Ecto neural progenitor cell (in vitro differentiated cells): Measurements from ENCODE around the gene MDM4.
A peak's percentile ranks its signal among the peaks of the same experiment; 100 is the strongest.

Experiments used
- DNase-seq: peaks from one replicate; pipeline ENCODE4 v3.0.0-alpha.2; 2018; ENCODE audit warnings: low spot score

The MDM4 gene

DNA sequence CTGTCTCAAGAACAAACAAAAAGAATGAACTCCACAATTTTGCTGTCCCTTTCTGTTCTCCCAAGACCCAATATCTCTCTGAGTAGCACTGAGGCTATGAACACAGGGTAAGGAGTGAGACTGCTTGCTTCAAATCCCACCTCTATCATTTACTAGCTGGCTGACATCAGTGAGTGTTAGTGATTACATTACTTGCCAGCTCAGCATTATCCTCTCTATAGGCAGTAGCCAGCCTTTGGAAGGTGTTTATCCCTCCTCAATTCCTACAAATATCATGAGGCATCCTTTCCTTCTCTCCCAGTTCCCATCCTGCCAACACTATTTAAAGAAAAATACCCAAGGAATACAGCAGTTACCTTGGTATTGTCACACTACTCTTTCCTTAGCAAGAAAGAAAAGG is 24.6 kb upstream of the MDM4 start:
- DNase-seq = no peak

DNA sequence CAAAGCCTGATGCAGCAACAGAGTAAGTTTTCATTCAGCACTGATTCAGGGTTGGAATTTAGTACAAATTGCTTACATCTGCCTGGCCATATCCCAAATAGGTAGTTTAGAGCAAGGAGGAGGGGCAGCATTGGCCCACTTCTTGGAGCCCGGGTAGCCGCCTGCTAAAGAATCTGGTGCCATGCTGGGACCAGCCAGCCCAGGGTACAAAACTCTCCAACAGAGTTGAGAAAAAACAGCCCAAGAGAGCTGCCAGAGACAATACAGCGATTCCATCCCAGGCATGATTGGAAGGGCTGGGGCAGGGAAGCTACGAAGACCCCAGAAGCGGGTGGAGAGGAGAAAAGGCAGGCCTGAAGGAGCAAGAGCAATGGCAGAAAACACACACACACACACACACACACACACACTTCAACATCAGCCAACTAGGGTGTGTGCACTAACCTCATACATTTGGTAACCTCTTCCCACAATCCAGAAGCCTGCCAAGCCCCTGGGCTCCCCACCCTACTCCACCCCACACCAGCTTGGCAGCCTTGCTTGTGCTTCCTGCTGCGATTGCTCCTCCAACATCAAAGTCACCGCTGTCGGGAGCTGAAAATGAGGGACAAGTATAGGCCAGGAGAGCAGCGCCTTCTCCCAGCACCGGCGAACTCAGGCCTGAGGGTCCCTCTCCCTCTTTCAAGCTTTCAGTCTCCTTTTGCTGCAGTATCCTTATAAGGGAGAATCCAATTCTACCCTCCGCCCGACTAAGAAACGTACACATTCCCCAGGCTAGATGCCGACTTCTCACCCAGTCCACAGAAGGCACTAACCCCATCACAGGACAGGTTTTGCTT is 22.8 kb upstream of the MDM4 start:
- peak; percentile 65 for DNase-seq

DNA sequence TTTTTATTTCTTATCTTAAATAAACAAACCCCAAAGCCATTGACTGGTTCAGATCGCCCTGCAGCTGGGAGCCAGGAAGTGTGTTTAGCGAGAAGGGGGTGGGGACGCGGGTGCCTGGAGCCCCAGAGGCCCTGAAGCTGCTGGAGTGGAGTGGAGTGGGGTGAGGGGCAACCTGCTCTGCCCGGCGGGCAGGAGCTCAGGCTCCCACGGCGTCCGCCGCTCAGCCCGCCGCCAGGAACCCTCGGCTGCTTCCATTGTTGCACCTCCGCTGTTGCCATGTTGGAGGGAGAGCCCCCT is 22.3 kb upstream of the MDM4 start:
- peak; percentile 75 for DNase-seq

DNA sequence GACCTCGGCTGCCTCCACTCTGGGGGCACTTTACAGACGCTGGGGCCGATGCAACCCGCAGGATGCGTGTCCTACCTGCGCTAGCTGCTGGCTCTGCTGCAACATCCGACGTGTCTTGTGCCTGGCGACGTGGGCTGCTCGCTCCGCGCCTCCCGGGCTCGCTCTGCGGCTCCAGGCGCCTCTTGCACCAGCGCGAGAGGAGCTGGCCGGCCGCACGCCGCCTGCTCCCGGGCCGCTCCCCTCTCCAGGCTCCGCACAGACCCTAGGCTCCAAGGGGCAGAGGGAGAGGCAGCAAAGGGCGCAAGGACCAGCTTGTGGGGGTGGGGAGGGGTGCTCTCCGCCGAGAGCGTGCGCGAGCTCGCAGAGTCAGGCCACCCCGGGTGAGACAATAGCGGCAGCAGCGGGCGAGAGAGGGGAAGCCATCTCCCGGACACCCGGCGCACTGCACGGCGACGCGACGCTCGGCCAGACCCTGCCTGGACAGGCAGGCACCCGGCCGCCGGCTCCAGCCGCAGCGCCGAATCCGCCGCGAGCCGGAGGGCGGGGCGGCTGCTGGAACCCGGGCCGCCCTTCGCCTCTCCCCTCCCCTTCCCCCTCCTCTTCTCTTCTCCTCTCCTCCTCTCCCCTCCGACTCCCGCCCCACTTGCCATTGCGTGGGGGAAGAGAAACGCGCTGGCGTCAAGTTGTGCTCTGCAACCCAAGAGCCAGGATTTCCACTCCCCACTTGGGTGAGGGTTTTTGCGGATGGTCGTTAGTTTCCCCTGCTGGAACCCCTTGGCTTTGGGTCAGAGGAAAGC is 21.7 kb upstream of the MDM4 start, which contains the start of gene PIK3C2B:
TSS of gene PIK3C2B (minus strand) at position 525 of the 797 bp plus-strand sequence. CDS start 25,003 bp downstream, outside the sequence.
- DNase-seq = peak; percentile 91

DNA sequence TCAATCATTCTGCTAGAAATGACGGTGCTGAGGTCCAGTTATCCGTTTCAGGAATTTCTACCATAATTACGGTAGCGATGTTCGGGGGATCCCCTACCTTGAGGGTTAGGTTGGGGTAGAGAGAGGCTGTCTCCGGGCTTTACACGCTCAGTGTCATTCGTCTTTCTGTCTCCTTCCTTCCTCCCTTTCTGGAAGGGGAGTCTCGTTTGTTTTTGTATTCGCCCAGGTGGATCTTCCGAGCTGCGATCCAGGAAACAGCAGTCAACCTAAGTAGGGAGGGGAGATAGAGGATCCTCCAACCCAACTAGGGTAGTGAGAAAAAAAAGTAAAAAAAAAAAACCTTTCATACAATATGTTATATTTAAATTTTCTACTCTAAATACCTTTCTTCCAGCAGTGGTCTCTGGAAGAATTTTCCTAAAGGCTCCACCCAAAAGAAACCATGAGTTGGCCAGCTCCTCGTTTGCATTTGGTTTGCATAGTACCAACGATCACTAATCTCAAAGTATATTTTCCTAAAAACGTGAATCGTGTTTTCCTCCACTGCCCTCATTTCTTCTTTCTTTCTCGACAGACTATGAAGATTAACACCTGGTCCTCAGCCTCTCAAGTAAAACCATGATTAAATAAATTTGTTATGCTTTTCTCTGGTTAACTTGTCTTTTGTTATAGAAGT is 21.0 kb upstream of the MDM4 start:
- DNase-seq = no peak

DNA sequence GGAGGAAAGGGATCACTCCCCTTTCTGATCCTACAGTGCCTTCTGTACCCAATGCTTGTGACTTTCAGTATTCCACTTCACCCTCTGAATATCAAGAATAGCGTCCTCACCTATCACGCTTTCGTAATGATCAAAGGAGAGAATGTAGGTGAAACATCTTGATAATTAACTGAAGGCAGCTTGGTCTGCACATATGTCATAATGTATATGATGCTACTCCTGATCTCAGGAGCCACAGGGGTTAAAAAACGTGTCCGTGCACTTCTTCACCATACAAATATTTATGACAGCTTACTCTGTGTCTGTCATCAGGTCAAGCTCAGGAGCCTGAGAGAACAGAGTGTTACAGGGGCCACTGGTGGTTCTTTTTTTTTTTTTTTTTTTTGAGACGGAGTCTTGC is 20.4 kb upstream of the MDM4 start:
- DNase-seq = no peak

DNA sequence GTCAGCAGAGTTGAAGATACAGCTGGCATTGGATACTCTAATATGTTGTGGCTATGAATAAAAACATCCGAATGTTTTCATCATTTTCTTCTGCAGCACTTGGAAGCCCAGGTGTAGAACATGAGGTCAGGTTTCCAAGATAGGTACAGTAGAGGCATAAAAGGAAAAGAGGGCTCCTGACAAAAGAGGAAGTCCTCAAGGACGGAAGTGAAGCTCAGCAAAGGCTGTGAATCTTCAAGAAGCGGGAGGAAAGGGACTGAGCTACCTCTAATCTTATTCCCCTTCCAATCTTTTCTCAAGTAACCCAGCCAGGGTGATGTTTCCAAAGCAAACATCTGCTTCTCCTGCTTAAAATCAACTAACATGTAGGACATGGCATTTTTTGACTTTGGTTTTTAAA is 17.2 kb upstream of the MDM4 start:
- no peak for DNase-seq

DNA sequence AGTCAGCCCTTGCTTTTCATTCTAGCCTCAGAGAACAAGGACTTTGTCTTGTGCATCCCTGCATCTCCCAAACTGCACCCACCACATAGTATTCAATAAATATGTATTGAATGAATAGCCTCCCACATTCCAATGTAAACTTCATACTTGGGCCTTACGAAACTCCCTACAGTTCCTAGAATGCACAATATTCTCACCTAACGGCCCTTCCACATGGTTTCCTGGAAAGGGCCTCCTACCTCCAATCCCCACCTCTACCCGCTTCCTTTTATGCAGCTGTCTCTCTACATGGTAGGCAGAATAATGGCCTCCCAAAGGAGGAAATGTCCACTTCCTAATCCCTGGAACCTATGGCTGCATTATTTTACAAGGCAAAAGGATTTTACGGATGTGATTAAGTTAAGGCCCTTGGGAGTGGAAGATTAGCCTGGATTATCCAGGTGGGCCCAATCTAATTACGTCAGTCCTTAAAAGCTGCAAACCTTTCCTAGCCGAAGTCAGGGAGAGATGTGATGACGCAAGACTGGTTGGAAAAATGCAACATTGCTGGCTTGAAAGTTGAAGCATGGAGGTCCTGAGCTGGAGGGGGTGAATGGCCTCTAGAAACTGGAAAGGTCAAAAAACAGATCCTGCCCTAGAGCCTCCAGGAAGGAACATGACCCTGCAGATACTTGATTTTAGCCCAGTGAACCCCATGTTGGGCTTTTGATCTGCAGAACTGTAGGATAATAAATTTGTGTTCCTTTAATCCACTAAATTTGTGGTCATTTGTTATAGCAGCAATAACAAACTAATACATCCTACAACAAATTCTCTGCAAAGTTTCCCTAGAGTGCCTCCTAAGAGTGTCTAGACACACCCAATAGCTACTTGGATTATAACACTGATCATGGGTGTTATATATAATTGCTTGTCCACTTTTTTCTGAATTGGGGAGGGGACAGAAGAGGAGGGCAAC is 16.4 kb upstream of the MDM4 start:
- DNase-seq = no peak

DNA sequence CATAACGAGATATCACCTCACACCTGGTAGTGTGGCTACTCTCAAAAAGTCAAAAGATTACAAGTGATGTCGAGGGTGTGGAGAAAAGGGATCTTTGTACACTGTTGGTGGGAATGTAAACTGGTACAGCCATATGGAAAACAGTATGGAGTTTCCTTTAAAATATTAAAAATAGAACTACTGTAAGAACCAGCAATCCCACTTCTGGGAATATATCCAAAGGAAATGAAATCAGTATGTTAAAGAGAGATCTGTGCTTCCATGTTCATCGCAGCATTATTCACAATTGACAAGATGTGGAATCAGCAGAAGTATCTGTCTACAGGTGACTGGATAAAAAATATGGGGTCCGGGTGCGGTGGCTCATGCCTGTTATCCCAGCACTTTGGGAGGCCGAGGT is 14.0 kb upstream of the MDM4 start:
- DNase-seq = no peak

DNA sequence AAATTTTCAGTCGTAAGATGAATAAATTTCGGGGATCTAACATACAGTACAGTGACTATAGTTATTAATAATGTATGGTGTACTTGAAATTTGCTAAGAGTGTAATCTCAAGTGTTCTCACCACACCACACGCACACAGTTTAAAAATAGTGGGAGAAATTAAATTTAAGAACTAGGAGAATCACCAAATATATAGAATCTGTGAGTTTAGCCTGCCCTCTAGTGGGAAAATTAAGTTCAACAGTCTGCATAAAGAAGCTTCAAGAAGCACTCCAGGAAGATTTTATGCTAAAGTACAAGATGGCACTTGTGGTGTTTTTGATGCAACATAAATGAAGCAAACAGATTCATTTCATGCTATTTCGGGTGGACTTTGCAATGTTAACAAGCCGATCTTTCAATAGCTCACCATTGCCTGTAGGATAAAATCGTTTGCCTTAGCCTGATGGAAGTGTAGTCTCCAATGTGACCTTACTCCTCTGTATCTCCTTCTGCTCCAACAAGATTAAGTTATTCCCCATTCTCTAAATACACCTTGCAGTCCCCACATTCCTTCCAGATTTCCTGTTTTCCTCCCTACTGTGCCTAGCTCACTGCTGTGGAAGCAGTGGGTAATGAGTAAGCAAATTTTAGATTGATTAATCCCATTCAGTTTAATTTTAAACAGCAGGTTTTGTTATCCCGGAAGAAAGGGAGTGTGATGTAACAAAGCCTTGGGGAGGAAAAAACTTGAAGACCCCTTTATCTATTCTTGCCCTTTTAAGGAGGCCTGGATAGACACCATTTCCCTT is 12.9 kb upstream of the MDM4 start:
- DNase-seq = no peak

DNA sequence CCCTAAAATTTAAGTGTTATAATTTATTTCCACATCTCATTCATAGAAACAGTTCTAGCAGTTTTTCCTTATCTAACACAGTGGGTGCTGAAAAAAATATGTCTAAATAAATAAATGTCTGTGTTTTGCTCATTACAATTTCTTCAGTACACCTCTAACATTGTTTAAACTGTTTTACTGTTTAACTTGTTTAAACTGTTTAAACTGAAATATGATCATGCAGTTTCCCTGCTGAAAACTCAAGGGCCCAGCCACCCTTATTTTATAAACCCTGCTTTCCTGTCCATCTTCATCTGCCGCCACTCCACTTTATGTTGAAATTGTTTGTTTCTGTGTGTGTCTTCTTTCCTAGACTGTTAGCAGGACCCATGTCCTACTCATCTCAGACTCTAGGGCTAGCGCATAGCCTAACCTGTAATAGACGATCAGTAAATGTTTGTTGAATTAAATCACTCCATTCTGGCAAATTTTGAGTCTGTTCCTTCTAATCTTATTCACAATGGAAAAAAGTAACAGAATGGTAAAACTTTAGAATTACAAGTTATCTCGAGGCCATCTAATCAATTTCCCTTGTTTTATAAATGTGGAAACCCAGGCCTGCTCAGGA is 12.2 kb upstream of the MDM4 start:
- DNase-seq = no peak

DNA sequence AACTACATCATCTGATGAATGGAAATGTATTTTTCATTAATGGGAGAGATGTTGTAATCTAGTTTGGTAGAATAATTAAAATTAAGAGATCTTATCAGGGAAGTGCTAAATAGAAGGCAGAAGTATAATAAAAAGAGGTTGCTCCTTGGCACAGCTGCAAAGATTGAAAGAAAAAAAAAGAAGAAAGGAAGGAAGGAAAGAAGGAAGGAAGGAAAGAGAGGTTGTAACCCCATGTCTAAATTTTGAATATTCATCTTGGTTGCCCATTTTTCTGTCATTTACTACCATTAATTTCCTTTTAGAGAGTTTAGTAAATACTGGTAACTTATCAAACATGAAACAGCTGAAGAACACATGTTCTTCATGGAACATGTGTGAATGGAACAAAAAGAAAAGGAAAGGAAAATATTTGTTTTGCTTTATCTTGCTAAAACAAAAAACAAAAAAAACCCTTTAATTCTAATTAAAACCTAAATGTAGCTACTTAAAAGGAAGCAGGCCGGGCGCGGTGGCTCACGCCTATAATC is 10.5 kb upstream of the MDM4 start:
- no peak for DNase-seq

DNA sequence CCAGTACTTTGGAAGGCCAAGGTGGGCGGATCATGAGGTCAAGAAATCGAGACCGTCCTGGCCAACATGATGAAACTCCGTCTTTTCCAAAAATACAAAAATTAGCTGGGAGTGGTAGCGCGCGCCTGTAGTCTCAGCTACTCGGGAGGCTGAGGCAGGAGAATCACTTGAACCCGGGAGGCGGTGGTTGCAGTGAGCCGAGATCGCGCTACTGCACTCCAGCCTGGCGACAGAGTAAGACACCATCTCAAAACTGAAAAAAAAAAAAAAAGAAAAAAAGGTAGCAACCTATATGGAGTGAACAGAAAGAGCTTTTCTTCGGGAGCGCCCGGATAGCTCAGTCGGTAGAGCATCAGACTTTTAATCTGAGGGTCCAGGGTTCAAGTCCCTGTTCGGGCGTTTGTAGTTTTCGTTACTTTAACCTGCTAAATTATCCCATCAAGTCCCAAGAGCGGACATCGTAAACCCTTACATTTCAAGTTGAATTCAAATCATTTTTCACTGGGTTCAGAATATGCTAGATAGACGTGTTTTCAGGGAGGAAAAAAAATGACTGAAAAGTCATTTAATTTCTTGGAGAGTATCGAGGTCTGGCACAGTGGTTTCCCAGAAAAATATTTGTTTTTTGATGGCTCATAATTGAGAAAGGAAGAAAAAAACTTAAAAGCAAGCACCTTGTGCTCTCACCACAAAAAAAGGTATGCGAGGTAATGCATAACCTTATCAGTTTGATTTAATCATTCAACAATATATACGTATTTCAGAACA is 9.8 kb upstream of the MDM4 start:
- DNase-seq = peak; percentile 79

DNA sequence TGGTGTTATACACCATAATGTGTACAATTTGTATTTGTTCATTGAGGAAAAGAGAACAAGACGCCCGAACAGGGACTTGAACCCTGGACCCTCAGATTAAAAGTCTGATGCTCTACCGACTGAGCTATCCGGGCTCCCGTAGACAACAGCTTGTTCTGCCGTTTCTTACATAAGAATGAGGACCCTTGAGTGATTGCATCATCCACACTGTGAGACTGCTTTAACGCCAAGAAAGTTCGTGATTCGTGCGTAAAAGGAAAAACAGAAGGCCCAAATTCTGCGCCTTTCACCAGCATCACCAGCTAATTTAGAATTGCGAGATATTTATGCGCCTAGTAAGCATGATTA is 9.3 kb upstream of the MDM4 start:
- DNase-seq = peak; percentile 94

DNA sequence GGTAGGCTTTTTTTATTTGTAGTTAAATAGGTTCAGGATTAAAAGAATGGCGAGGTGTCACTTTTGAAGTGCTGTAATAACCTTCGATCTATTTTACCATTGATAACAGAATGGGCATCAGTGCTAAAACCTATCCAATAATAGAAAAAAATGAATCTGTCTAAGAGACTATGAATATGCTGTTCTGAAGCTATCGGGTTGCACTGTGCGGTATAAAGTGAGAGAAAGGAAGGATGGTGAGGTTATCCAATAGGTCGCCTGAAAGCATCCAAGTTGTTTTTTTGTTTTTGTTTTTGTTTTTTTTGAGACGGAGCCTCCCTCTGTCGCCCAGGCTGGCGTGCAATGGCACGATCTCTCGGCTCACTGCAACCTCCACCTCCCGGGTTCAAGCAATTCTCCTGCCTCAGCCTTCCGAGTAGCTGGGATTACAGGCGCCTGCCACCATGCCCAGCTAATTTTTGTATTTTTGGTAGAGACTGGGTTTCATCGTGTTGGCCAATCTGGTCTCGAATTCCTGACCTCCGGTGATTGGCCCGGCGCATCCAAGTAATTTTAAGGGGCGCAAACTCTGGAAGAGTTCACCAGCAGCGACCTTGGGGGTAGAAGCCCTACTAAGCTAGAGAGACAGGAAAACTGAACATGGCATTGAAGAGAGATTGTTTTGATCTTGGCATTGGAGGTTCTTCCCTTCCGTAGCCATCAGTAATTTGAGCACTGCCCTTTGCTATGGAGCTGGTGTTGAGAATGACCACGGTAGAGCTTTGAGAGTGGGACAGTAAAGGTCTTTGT is 8.7 kb upstream of the MDM4 start:
- peak; percentile 71 for DNase-seq

DNA sequence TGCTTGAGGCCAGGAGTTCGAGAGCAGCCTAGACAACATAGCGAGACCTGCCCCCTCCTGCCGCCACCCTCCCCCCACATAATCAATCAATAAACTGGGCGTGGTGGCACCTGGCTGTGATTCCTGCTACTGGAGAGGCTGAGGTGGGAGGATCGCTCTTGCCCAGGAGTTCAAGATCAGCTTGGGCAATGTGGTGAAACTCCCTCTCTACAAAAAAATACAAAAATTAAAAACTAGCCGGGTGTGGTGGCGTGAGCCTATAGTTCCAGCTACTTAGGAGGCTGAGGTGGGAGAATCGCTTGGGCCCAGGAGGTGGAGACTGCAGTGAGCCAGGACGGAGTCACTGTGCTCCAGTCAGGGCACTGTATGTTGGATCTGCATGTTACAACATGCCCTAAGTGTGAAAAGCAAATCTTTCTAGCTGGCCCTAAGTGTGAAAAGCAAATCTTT is 7.0 kb upstream of the MDM4 start:
- no peak for DNase-seq

DNA sequence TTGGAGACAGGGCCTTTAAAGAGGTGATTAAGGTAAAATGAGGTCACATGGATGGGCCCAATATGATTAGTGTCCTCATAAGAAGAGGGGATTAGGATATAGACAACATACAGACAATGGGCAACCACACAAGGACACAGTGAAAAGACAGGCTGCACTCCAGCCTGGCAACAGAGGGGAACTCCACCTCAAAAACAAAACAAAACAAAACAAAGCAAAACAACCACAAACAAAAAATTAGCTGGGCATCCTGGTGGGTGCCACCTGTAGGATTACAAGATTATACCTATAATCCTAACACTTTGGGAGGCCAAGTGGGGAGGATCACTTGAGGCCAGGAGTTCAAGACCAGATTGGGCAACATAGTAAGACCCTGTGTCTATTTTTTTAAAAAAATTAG is 4.8 kb upstream of the MDM4 start:
- DNase-seq = no peak

DNA sequence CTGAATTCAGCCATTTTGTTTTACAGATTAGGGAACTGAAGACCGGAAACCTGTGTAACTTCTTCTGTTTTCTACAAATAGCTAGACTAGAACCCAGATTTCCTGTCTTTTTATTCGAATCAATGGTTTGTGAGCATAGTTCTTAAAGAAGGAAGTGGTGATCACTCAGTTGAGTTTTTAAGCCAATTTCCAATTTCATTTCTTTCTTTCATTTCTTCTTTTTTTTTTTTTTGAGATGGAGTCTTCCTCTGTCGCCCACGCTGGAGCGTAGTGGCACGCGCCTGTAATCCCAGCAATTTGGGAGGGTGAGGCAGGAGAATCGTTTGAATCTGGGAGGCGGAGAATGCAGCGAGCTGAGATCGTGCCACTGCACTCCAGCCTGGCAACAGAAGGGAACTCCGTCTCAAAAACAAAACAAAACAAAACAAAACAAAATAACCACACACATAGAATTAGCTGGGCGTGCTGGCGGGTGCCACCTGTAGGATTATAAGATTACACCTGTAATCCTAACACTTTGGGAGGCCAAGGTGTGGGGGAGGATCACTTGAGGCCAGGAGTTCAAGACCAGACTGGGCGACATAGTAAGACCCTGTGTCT is 3.0 kb upstream of the MDM4 start:
- DNase-seq = no peak
